CD4-positive, alpha-beta T cell treated with Interleukin-6 at 100 ng/mL for 8 hours (primary cell): ENCODE results near the gene GRPEL1.

Experiments used
- DNase-seq: peaks from one replicate; pipeline ENCODE4 v3.0.0-alpha.2; 2020; ENCODE audit warnings: mixed read lengths, low spot score

Gene GRPEL1

GRCh38 chr4:7023486-7023885 is 44.4 kb downstream of the GRPEL1 start:
- DNase-seq: no peak

- no peak for DNase-seq
Measured at GRCh38 chr4:7021930-7022664, 45.8 kb downstream of the GRPEL1 start.

- no peak for DNase-seq
Measured at GRCh38 chr4:7021355-7021754, 46.5 kb downstream of the GRPEL1 start.

GRCh38 chr4:7020856-7021255 is 47.0 kb downstream of the GRPEL1 start:
- DNase-seq: no peak

- no peak for DNase-seq
Measured at GRCh38 chr4:7020290-7020689, 47.6 kb downstream of the GRPEL1 start.

GRCh38 chr4:7019367-7019766 is 48.5 kb downstream of the GRPEL1 start:
- no peak for DNase-seq

- DNase-seq: no peak
Measured at GRCh38 chr4:7018281-7018680, 49.6 kb downstream of the GRPEL1 start.

- no peak for DNase-seq
Measured at GRCh38 chr4:7017446-7018048, 50.3 kb downstream of the GRPEL1 start.

GRCh38 chr4:7016512-7016911 is 51.4 kb downstream of the GRPEL1 start:
- no peak for DNase-seq

GRCh38 chr4:7016086-7016485 is 51.8 kb downstream of the GRPEL1 start:
- DNase-seq: no peak

- DNase-seq: no peak
Measured at GRCh38 chr4:7015383-7016035, 52.4 kb downstream of the GRPEL1 start.

- DNase-seq: no peak
Measured at GRCh38 chr4:7014815-7015214, 53.0 kb downstream of the GRPEL1 start.

GRCh38 chr4:7013175-7013574 is 54.7 kb downstream of the GRPEL1 start:
- DNase-seq: no peak

- no peak for DNase-seq
Measured at GRCh38 chr4:7009564-7009963, 58.3 kb downstream of the GRPEL1 start.
